Measurements from ENCODE around the gene AXL. TPM values are rescaled to one million over a fixed set of nuclear protein-coding genes. Genes with fewer than 3 reads are reported as not detected.
"Not testable (repeated sequence)": the region's sequence is repeated elsewhere in the genome, so short reads cannot be mapped to it uniquely, and the experiment has no call there.

Gene AXL
- total RNA-seq, 4 donors from 2014 or later = 72.0 to 110 (median 88.5) TPM

- DNase-seq (ENCODE audit: low spot score in 2 of 2) = no peak
- Histone ChIP-seq H3K27me3 (no peaks in the 10 kb centered on the region), H3K27ac (peak overlapping the region; percentile 71 to 98 (median 93)), H3K36me3 (peaks cover 0 to 17% (median 0%) of the 10 kb centered on the region in 3 donors), H3K4me1 (peaks cover 0 to 63% (median 30%) of the 10 kb centered on the region in 4 donors), H3K9me3 (no peaks in the 10 kb centered on the region), H3K4me3 (peak overlapping the region; percentile 29 to 58 (median 42))
- no peak for TF ChIP-seq POLR2A (IDR thresholded peaks at IDR 0.05)
- TF ChIP-seq EP300 (IDR thresholded peaks at IDR 0.05) = no peak
- TF ChIP-seq CTCF (IDR thresholded peaks at IDR 0.05) = no peak
- WGBS, 2 donors = 63 to 68% methylated on average over 9 of the region's 9 CpGs
These were observed 7.9 kb downstream of the AXL start for GRCh38 chr19:41226874-41227390.

- H3K27ac ChIP-seq = no peak overlapping the region
- TF ChIP-seq EP300 (IDR thresholded peaks at IDR 0.05) (peak in 1 of 2 donors; percentile 15), CTCF (IDR thresholded peaks at IDR 0.05) (no peak)
- DNase-seq (ENCODE audit: low spot score in 2 of 2) = no peak
- H3K9me3 ChIP-seq = no peaks in the 10 kb centered on the region
- peaks cover 0 to 49% (median 24%) of the 10 kb centered on the region in 4 donors for H3K4me1 ChIP-seq
- H3K27me3 ChIP-seq = no peaks in the 10 kb centered on the region
- H3K36me3 ChIP-seq = peaks cover 0 to 26% (median 0%) of the 10 kb centered on the region in 3 donors
- no peak overlapping the region for H3K4me3 ChIP-seq
- 82 to 89% methylated on average over 3 of the region's 3 CpGs for WGBS, 2 donors
These were observed 9.5 kb downstream of the AXL start for GRCh38 chr19:41228486-41228885.

- Histone ChIP-seq H3K27ac (peak overlapping the region in 2 of 4 donors; percentile 36 to 41), H3K4me1 (peaks cover 0 to 40% (median 20%) of the 10 kb centered on the region in 4 donors), H3K36me3 (peaks cover 0 to 35% (median 0%) of the 10 kb centered on the region in 3 donors)
- DNase-seq (ENCODE audit: low spot score in 2 of 2); H3K9me3 ChIP-seq; H3K4me3 ChIP-seq; H3K27me3 ChIP-seq: not testable (repeated sequence)
- WGBS, 2 donors = 73 to 74% methylated on average over 5 of the region's 5 CpGs
These were observed 10.3 kb downstream of the AXL start for GRCh38 chr19:41229338-41229737.

GRCh38 chr19:41230067-41230857, 11.2 kb downstream of the AXL start:
- peaks cover 0 to 31% (median 18%) of the 10 kb centered on the region in 4 donors for H3K4me1 ChIP-seq
- H3K27me3 ChIP-seq = no peaks in the 10 kb centered on the region
- no peak for DNase-seq (ENCODE audit: low spot score in 2 of 2)
- H3K4me3 ChIP-seq = no peak overlapping the region
- no peak for TF ChIP-seq EP300 (IDR thresholded peaks at IDR 0.05)
- no peak for TF ChIP-seq POLR2A (IDR thresholded peaks at IDR 0.05)
- no peak for TF ChIP-seq CTCF (IDR thresholded peaks at IDR 0.05)
- H3K36me3 ChIP-seq = peaks cover 0 to 44% (median 0%) of the 10 kb centered on the region in 3 donors
- no peaks in the 10 kb centered on the region for H3K9me3 ChIP-seq
- peak overlapping the region in 1 of 4 donors; percentile 22 for H3K27ac ChIP-seq
- WGBS, 2 donors = 91 to 94% methylated on average over 3 of the region's 3 CpGs

- no peak for TF ChIP-seq POLR2A (IDR thresholded peaks at IDR 0.05)
- TF ChIP-seq CTCF (IDR thresholded peaks at IDR 0.05) = no peak
- TF ChIP-seq EP300 (IDR thresholded peaks at IDR 0.05) = no peak
- DNase-seq (ENCODE audit: low spot score in 2 of 2) = no peak
- H3K27ac ChIP-seq = no peak overlapping the region
- no peak overlapping the region for H3K4me3 ChIP-seq
- 87 to 93% methylated on average over 8 of the region's 8 CpGs for WGBS, 2 donors
- peaks cover 0 to 66% (median 0%) of the 10 kb centered on the region in 3 donors for H3K36me3 ChIP-seq
- H3K9me3 ChIP-seq = no peaks in the 10 kb centered on the region
- peaks cover 0 to 8% (median 4%) of the 10 kb centered on the region in 4 donors for H3K4me1 ChIP-seq
- H3K27me3 ChIP-seq = no peaks in the 10 kb centered on the region
These were observed 13.7 kb downstream of the AXL start for GRCh38 chr19:41232686-41233085.

Data from tibial nerve (tissue), 4 donors.